Activated CD4-positive, alpha-beta T cell treated with anti-CD3 and anti-CD28 coated beads for 48 hours (primary cell): Measurements from ENCODE around the gene MLANA.
"Not testable (repeated sequence)": the region's sequence is repeated elsewhere in the genome, so short reads cannot be mapped to it uniquely, and the experiment has no call there.

ENCODE experiments used
- DNase-seq: peaks from one replicate; pipeline ENCODE4 v3.0.0-alpha.2; 2020

MLANA gene

DNA sequence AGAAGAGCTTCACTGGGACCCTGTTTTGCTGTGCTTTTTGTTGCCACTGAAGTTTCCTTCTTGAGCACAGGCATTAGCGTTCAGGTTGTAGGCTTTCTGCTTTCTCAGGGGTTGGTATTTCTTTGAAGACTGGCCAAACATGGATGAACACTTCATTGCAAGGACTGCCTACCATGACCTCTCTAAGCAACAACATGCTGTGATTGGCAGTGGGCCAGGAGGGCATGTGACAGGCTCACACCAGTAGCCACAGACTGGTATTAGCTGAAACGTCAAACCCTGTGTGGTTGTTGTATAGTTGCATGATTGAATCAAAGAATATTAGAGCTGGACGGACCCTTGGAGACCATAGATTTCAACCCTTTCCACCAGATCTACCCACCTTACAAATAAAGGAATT, 20.0 kb upstream of the MLANA start:
- DNase-seq = no peak

DNA sequence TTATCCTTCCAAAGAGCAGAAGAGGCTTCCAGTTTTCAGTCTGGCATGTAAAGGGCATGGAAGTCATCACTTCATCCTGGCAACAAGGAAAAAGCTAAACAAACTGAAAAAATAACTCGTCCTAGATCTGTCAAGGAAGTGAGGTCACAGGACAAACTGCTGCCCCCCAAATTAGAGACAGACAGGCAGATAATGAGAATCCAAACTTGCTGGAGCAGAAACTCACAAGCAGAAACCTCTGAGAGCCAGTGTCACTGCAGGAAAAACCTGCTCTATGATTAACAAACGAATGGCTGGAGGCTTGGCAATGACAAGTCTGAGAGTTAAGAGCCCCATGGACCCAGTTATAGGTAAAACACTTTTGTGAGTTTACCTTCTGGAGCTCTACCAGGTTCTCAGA, 18.9 kb upstream of the MLANA start:
- no peak for DNase-seq

DNA sequence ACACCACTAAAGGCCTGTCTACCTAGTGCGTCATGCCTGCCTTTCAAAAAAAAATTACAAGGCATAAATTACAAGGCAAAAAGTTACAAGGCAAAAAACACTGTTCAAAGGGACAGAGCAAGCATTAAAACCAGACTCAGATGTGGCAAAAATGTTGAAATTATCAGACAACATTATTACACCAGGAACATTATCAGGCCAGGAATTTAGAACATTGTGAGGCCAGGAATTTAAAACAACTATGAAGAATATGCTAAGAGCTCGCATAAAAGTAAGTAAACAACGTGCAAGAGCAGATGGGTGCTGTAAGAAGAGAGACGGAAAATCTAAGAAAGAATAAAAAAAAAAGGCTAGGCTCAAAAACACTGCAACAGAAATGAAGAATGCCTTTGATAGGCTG, 18.2 kb upstream of the MLANA start:
- no peak for DNase-seq

DNA sequence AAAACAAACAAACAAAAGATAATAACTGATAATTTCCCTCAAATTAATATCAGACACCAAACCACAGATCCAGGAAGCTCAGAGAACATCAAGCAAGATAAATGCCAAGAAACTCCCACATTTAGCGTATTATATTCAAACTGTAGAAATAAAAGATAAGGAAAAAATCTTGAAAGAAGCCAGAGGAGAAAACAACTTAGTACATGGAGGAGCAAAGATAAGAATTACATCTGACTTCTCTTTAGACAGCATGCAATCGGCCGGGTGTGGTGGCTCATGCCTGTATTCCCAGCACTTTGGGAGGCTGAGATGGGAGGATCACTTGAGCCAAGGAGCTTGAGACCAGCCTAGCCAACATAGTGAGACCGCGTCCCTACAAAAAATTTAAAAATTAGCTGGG, 17.2 kb upstream of the MLANA start:
- DNase-seq = no peak

DNA sequence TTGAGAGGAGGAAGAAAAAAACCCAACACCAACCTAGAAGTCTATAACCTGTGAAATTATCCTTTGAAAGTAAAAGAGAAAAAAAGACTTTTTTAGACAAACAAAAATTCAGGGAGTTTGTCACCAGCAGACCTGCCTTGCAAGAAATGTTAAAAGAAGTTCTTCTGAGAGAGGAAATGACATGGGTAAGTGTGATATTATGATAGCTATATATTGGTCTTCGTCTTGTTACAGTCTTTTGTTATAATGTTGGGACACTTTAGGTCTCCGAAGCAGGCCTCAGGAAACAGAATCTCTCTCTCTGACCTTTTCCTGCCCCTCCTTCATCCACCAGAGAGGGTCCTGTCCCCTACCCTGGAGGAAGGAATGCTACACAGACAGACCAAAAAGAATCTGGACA, 16.6 kb upstream of the MLANA start:
- DNase-seq = no peak

DNA sequence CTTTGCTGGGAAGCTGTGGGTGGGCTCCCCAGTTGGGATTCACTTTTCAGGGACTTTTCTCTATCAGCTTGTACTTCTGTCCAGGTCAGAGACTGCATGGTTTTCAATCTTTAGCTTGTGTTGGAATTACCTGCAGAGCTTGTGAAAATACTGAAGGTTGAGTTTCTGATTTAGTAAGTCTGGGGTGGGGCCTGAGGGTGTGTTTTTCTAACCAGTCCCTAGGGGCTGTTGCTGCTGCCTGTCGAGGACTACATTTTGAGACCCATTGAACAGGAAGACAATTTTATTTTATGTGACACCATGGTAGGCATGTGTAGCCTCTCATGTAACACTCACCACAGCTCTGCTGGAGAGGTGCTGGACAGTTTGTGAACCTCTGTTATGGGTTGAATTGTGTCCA, 14.7 kb upstream of the MLANA start:
- no peak for DNase-seq

DNA sequence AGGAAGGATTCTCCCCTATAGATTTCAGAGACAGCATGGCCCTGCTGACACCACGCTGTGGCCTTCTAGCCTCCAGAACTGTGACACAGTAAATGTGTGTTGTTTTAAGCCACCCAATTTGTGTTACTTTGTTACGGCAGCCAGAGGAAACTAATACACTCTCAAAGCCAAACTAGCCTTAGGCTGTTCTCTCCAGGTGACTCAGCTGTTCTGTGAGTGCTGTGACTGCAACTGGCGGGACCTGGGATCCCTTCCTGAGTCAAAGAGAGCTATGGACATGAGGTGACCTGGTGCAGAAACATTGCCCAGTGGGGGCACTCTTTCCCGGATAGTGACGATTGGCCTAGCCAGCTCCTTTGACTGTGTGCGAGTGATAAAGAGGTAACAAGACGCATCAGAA, 14.0 kb upstream of the MLANA start:
- DNase-seq = no peak

DNA sequence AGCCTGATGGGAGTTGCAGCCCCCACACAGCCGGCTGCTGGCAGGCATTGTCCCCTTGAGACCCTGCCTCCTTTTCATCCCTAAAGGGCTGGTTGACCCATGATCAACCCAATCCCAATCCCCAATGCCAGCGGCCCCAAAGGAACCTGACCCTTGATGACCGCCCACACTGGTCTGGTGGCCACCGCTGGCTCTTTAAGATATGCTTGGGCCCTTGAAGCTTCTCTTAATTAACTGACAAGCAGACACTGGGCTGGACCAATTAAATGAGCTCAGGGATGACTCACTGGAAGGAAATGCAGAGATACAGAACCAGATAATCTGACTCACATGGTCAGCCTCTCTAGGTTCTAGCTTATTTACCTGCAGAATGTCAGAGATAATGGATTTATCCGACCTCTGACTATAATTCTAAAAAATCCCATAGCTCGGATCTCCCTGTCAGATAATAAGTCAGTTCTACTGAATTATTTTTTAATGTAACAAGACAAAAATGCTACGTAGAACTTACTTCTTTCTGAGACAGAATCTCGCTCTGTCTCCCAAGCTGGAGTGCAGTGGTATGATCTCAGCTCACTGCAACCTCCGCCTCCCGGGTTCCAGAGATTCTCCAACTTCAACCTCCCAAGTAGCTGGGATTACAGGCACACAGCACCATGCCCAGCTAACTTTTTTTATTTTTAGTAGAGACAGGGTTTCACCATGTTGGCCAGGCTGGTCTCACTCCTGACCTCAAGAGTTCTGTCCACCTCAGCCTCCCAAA, 11.1 kb upstream of the MLANA start:
- no peak for DNase-seq

DNA sequence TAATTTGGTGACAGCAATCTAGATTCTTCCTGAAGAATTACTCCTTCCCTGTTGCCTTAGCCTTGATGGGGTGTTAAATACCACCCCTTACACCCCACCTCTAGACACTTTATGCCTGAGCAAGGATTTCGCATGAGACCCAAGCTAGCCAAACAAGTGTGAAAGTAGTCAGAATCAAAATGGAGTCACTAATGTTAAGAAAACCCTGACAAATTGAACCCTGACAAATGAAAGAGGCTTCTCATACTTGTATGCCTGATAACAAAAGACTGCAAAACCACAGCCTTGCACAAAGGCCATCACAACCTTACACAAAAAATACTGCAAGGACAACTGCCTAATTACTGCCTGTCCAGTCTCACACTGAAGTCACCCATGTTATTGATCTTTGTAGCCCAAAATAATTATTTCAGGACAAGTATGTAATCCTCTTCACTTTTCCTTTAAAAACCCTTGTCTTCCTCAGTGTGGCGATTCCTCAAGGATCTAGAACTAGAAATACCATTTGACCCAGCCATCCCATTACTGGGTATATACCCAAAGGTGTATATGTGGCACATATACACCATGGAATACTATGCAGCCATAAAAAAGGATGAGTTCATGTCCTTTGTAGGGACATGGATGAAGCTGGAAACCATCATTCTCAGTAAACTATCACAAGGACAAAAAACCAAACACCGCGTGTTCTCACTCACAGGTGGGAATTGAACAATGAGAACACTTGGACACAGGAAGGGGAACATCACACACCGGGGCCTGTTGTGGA, 8.3 kb upstream of the MLANA start:
- DNase-seq = not testable (repeated sequence)

DNA sequence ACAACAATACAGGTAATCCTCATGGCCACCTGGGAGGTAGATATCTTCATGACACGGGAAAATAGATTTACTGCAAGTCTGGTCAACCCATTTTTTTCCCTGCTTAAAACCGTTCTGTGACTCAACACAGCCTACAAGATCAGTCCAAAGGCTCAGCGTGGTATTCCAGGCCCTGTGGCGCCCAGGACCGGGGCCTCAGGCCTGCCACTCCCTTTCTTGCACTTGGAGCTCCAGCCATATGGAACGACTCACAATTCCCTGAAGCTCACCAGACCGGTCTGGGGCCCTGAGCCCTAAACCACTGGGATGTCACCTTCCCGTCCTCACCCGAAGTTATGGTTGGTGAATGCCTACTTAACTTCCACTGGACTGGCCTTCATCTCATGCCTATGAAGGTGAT, 6.5 kb upstream of the MLANA start:
- no peak for DNase-seq

DNA sequence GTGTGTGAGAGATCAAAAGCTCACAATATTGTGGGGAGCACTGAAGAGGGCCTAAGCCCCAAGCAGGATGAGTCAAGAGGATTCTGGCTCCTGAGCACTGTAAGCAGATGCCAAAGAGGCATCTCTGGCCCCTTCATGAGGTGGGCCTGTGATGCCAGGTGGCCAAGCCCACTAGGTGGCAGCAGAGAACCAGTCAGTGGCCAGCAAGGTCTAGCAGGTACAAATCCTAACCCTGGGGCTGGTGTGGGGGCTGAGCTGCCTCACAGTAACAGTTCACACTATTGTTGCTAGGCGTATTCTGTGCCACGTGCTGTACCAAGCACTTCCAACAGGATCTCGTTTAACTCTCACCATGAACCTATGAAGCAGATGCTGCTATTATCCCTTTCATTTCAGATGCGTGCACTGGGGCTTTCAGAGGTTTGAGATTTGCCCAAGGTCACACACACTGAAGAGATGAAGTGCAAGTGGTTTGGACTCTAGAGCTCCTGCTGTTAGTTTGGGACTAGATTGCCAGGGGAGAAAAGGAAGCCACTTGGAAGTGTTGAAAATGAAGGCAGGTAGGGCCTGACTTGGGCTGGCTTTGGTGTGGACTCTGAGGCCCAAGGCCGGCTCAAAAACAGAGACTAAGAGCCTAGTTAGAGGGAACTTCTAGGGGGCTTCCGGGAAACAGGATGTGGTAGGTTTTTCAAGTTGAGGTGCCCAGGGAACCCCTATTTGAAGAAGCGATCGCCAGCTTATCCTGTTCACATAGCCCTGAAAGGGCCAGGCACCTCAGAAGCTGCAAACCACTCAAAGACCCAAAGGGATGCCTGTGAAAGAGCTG, 4.4 kb upstream of the MLANA start:
- DNase-seq = peak; percentile 91

DNA sequence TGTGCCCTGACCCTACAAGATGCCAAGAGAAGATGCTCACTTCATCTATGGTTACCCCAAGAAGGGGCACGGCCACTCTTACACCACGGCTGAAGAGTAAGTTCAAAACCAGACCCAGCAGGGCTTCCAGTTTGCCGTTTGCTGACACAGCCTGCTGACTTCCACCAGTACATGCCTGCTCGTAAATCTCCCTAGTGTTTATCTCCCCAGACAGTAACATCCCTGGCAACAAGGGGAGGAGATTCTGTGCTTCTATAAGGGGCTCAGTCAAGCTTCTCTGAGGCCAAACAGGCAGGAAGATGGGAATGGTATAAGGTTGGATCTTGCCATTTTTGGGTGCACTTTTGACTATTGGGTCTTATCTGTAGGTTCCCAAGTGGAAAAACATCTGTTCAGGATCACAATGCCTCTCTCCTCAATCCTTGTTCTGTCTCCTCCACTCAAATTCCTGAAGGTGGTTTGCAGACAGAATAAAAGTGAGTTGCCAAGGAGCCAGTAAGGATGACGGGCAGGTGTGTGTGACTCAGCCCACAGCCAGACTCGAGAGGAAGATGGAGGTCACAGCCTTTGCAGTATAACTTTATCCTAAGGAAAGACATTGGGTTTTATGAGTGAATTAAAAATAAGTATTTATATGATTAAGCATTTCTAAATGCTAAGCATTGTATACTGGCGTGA, 1.9 kb downstream of the MLANA start:
- no peak for DNase-seq

DNA sequence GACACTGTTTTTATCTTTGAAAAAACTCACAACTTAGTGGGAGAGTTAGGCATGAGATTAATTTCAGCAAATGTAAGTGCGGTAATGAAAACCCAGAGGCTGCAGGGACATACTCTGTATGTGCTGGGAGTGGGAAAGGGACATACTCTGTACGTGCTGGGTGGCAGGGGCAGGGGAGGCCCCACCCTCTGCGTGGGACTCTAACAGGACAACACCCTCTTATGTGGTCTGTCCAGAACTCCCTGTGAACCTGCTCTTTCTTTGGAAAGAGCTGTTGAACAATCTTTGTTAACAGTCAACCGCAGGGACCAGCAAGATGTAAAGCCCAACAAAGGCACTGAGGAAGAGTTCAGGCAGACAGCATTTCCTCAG, 2.4 kb downstream of the MLANA start:
- DNase-seq = no peak

DNA sequence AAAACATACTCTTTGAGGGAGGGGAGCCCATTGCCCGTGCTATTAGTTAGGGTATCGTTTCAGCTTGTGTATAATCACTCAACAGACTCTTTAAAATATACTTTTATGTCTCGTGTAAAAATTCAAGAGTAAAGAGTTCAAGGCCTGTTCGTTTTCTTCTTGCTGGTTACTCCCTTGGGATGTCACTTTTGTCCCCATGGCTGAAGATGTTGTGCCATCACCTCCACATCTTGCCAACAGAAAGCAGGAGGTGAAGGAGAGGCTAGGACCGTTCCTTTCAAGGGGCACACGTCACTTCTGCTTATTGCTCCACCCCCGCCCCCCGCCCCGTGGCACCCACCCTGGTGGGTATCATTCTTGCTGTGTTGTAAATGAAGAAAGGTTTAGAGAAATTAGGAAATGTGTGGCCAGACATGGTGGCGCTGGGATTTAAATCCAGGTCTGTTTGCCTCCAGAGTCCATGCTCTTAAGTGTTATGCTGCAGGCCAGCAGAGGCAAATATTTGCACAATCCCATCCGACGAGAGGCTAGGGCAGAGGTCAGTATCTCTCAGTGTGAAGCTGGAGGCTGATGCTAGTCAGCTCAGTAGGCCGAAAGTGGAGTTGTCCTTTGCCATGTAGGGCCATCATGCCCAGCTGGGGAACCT, 3.0 kb downstream of the MLANA start:
- no peak for DNase-seq

DNA sequence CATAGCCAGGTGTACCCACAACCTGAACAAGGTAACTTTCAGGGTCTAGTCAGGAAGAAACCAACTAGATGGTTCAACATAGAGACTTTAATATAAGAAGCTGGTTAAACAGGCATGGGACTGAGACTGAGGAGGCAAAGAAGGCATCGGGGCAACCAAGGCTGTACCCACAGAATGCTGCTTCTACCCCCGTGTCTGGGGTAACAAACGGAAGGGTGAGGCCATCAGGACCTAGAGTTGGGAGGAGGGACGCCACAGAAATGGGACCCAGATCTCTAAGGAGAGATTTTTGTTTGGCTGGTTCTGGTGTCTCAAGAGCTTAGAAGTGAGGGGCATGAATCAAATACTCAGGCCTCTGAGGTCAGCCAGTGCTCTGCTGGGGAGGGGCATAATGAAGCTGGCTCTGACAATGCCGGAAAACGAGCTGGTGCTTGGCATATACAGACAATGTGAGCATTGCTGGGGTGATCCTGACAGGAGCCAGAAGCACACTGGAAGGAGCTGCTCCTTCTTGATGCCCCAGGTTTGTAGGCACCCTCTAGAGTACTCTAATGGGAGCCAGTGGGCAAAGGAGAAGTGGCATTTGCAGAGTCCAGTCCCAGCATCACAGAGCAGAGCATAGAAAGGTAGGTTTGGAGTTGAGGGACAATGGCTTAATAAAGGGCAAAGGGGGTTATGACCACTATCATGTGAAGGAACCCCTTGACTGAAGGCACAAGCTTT, 3.7 kb downstream of the MLANA start:
- DNase-seq = no peak

DNA sequence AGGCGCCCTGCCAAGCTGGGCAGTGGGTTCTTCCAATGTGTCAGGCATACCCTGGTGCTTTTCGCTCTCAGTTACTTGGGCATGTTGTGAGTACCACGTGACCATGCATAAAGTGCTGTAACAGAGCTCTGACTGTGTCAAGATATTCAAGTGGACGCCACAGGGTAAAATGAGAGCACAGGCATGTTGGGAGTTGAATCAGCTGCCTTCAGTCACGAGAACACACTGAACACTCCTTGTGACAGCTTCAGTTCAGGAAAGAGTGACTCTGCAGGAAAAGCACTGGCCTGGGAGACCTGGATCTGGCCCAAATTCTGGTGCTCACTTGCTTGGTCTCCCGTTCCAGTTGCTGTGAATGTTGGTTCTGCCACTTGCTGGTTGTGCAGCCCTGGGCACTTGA, 5.1 kb downstream of the MLANA start:
- DNase-seq = no peak

DNA sequence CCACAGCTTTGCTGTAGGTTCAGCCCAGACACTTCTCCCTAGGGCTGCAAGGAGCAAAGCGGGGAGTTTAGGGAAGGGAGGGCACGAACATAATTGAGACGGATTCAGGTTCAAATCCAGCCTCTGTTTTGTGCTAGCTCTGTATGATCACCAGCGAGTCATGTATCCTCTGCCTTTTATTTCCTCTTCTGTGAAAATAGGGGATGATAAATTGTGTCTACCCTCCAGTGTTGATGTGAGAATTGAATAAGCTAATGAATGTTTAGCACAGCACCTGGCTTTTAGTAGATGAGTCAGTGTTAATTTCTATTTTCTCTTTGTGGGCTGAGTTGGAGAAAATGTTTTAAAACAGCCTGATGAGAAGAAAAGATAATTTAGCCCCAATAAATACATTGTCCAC, 6.2 kb downstream of the MLANA start:
- DNase-seq = no peak

DNA sequence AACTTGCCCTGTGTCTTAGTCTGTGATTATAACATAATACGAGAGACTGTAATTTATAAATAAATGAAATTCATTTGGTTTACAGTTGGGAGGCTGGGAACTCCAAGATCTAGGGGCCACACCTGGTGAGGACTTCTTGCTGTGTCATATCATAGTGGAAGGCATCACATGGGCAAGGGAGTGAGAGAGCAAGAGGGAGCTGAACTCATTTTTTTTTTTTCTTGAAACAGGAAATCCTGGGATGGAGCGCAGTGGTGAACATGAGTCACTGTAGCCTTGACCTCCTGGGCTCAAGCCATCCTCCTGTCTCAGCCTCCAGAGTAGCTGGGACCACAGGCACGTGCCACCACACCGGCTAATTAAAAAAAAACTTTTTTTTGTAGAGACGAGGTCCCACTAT, 7.2 kb downstream of the MLANA start:
- DNase-seq = no peak

DNA sequence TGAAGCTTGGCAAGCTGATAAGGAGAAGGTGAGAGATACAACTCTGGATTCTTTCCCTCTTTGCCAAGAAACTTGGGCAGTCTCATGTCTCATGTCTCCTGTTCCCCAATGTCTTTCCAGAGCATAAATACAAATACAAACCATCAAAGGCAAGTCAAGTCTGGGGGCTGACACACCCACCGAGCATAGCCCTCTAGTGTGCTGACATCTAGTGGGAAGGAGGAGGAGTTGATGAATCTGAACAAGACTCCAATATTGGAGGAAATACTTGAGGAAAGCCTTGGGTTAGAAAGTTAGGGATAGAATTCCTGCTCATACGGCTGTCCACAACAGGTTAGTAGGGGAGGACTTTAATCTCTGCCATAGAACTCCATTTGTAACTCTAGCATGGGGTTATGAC, 8.6 kb downstream of the MLANA start:
- DNase-seq = no peak

DNA sequence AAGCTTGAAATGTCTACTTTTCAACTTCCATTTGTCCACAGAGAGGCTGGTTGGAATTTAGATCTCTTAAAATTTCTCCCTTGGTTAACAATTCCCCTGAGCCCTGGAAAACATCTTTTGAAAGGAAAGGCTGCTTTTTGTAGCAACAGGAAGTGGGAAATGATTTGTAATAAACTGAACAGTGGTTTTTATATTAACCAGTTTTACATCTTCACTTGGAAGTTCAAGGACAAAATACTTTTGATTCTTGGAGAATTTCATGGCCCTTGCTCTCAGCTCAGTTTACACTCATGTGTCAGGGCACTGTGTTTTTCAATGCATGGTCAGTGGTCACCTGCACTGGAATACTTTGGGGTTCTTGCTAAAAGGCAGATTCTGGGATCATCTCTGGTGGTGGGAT, 9.9 kb downstream of the MLANA start:
- DNase-seq = no peak

DNA sequence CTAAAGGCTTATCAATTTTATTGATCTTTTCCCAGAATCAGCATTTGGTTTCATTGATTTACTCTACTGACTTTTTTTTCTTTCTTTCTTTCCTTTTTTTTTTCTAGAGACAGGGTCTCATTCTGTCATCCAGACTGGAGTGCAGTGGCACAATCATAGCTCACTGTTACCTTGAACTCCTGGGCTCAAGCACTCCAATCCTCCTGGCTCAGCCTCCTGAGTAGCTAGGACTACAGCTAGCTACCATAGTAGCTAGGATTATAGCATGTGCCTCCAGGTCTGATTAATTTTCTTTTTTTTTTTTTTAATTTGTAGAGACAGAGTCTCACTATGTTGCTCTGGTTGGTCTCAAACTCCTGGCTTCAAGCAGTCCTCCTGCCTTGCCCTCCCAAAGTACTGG, 11.7 kb downstream of the MLANA start:
- no peak for DNase-seq

DNA sequence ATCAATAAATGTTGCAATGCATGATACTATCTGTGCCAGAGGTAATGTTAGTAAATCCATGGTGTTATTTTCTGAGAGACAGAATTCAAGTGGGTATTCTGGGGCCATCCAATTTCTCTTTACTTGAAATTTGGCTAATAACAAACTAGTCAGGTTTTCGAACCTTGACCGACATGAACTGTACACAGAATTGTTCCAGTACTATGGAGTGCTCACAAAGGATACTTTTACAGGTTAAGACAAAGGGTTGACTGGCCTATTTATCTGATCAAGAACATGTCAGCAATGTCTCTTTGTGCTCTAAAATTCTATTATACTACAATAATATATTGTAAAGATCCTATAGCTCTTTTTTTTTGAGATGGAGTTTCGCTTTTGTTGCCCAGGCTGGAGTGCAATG, 18.2 kb downstream of the MLANA start:
- no peak for DNase-seq
